HG02763 (cell line): ENCODE results near the gene AKR1C2.
"Not testable (repeated sequence)": the region's sequence is repeated elsewhere in the genome, so short reads cannot be mapped to it uniquely, and the experiment has no call there.

Experiments
- ATAC-seq: cut with Tn5 transposase; IDR thresholded peaks from one replicate; pipeline ENCODE4 v1.9.1; 2021; ENCODE audit warnings: mild to moderate bottlenecking, moderate library complexity; ENCODE audit not compliant: unreplicated experiment

The AKR1C2 gene

GRCh38 chr10:5003127-5004029 lies at the start of gene AKR1C2:
AKR1C2 (minus strand) TSS chr10:5003857; CDS start chr10:5003835, 22 bp downstream.
- ATAC-seq, result not testable (repeated sequence)

GRCh38 chr10:5052951-5053500 lies 49.4 kb upstream of the AKR1C2 start:
- not testable (repeated sequence) for ATAC-seq

GRCh38 chr10:5047912-5048628 lies 44.4 kb upstream of the AKR1C2 start:
- no peak for ATAC-seq

- not testable (repeated sequence) for ATAC-seq
Observed at GRCh38 chr10:5047055-5047454, 43.4 kb upstream of the AKR1C2 start.

GRCh38 chr10:5046410-5046809 lies 42.8 kb upstream of the AKR1C2 start:
- ATAC-seq, result no peak

- no peak for ATAC-seq
Observed at GRCh38 chr10:5045095-5045494, 41.4 kb upstream of the AKR1C2 start.

GRCh38 chr10:5043716-5044115 lies 40.1 kb upstream of the AKR1C2 start:
- no peak for ATAC-seq

- ATAC-seq, result no peak
Observed at GRCh38 chr10:5042922-5043321, 39.3 kb upstream of the AKR1C2 start.

GRCh38 chr10:5041471-5042023 lies 37.9 kb upstream of the AKR1C2 start:
- ATAC-seq, result no peak

GRCh38 chr10:5040781-5041470 lies 37.3 kb upstream of the AKR1C2 start:
- no peak for ATAC-seq

GRCh38 chr10:5040010-5040673 lies 36.5 kb upstream of the AKR1C2 start:
- ATAC-seq, result no peak

GRCh38 chr10:5038733-5039132 lies 35.1 kb upstream of the AKR1C2 start:
- no peak for ATAC-seq

GRCh38 chr10:5038101-5038500 lies 34.4 kb upstream of the AKR1C2 start:
- ATAC-seq, result no peak

- ATAC-seq, result no peak
Observed at GRCh38 chr10:5036511-5036910, 32.9 kb upstream of the AKR1C2 start.

- ATAC-seq, result no peak
Observed at GRCh38 chr10:5035356-5035755, 31.7 kb upstream of the AKR1C2 start.

GRCh38 chr10:5034588-5034987 lies 30.9 kb upstream of the AKR1C2 start:
- ATAC-seq, result no peak

GRCh38 chr10:5033061-5033778 lies 29.6 kb upstream of the AKR1C2 start:
- ATAC-seq, result no peak

- ATAC-seq, result not testable (repeated sequence)
Observed at GRCh38 chr10:5032444-5032843, 28.8 kb upstream of the AKR1C2 start.

GRCh38 chr10:5031588-5031987 lies 27.9 kb upstream of the AKR1C2 start:
- not testable (repeated sequence) for ATAC-seq

GRCh38 chr10:5030989-5031388 lies 27.3 kb upstream of the AKR1C2 start:
- ATAC-seq, result no peak
